ENCODE measurements around the gene GAB2.

DNA sequence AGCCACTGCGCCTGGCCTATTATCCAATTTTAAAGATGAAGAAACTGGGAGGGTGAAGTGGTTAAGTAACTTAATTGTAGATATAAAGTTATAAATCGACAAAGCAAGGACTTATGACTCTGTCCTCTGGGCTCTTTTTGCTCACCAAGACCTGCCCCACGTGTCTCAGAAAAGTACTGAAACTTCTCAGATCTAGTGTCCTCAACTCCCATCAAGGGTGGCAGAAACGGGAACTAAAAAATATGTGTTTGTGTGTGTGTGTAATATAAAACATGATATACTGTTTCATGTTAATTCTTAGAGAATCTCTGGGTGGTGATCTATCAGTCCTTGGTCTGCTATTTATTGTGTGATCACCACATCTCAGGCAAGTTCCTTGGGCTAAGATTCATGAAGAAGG lies 104.9 kb downstream of the GAB2 start:
- TF ChIP-seq POLR2AphosphoS5 (IDR thresholded peaks at IDR 0.05; ENCODE audit: low read depth, low read length) (no peak), POLR2A (IDR thresholded peaks at IDR 0.05; ENCODE audit: low read depth, low read length) (no peak)
